Measurements from ENCODE around the gene CST8. TPM values are rescaled to one million over a fixed set of nuclear protein-coding genes. Genes with fewer than 3 reads are reported as not detected.

Gene CST8
- total RNA-seq, 2 experiments from 2014 or later: not detected

- no peak for DNase-seq
- H3K36me3 Mint-ChIP-seq (ENCODE audit: low read depth): no peaks in the 10 kb centered on the region
- no peak overlapping the region for H3K4me3 Mint-ChIP-seq
- CTCF ChIA-PET: no interaction called here
- peaks cover 5% of the 10 kb centered on the region for H3K27me3 Mint-ChIP-seq (ENCODE audit: low read depth)
- H3K4me1 Mint-ChIP-seq (ENCODE audit: low read depth): no peaks in the 10 kb centered on the region
- intact Hi-C loops (cut with micrococcal nuclease): no loop called here
- no peak overlapping the region for H3K27ac Mint-ChIP-seq
- H3K9me3 Mint-ChIP-seq: no peaks in the 10 kb centered on the region
Measured at GRCh38 chr20:23509247-23509913, 18.5 kb downstream of the CST8 start.

GRCh38 chr20:23510000-23510590 lies 19.2 kb downstream of the CST8 start:
- CTCF ChIA-PET: interaction anchor here (1.0 kb wide), 1 partner anchor 69 kb away, joined by 3 read pairs; no protein-coding TSS in a partner anchor
- intact Hi-C loops (cut with micrococcal nuclease): no loop called here
- Mint-ChIP-seq H3K4me3 (no peak overlapping the region), H3K36me3 (ENCODE audit: low read depth) (no peaks in the 10 kb centered on the region), H3K27me3 (ENCODE audit: low read depth) (peaks cover 5% of the 10 kb centered on the region), H3K27ac (no peak overlapping the region), H3K4me1 (ENCODE audit: low read depth) (no peaks in the 10 kb centered on the region), H3K9me3 (no peaks in the 10 kb centered on the region)
- DNase-seq: no peak

GRCh38 chr20:23513164-23513563 lies 22.2 kb downstream of the CST8 start:
- no peak overlapping the region for H3K4me3 Mint-ChIP-seq
- peaks cover 3% of the 10 kb centered on the region for H3K27me3 Mint-ChIP-seq (ENCODE audit: low read depth)
- no peaks in the 10 kb centered on the region for H3K36me3 Mint-ChIP-seq (ENCODE audit: low read depth)
- H3K27ac Mint-ChIP-seq: no peak overlapping the region
- intact Hi-C loops (cut with micrococcal nuclease): no loop called here
- DNase-seq: no peak
- no peaks in the 10 kb centered on the region for H3K4me1 Mint-ChIP-seq (ENCODE audit: low read depth)
- CTCF ChIA-PET: no interaction called here
- no peaks in the 10 kb centered on the region for H3K9me3 Mint-ChIP-seq

DNA sequence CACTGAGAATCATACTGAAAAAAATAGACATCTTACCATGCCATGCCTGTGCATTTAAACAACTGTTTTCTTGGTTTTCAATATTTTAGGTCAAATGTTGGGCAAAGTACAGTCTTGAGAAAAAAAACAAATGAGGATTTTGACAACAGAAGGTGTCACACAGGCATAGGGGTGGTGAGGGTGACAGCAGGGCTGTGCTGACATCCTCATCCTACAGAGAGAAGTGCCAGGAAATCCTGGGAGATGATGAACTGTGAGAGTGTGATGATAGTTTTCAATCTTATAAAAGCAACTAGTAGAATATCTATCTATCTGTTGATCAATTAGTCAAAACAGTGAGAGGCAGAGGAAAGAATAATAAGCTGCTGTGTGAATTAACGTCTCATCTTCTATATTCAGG lies 23.9 kb downstream of the CST8 start:
- Mint-ChIP-seq H3K27ac (no peak overlapping the region), H3K27me3 (ENCODE audit: low read depth) (no peaks in the 10 kb centered on the region), H3K36me3 (ENCODE audit: low read depth) (no peaks in the 10 kb centered on the region), H3K9me3 (no peaks in the 10 kb centered on the region), H3K4me3 (no peak overlapping the region), H3K4me1 (ENCODE audit: low read depth) (no peaks in the 10 kb centered on the region)
- DNase-seq: no peak
- intact Hi-C loops (cut with micrococcal nuclease): no loop called here
- CTCF ChIA-PET: no interaction called here

DNA sequence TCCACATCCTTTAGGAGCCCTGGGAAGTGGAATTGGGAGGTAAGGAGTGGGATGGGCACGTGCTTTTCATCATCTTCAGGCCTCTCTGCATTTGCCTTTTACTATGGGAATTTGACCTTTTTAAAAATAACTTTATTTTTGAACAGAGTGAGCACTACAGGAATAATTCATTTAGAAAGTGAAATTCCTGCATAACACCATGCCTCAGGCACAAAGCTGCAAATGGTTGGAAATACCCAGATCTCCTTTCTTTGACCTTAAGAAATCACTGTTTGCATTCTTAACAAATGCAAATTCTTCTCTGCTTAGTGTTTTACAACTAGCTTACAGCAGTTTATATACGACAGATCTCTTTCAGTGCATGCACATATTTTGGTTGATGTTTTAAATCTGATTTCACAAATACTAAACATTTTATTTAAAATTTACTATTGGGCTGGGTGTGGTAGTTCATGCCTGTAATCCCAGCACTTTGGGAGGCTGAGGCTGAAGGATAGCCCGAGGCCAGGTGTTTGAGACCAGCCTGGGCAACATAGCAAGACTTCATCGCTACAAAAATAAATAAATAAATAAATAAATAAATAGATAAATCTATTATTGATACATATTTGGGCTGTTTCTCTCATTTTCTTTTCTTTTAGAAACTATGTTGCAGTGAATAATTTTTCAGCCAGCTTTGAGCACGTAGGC lies 24.5 kb downstream of the CST8 start:
- Mint-ChIP-seq H3K27ac (no peak overlapping the region), H3K27me3 (ENCODE audit: low read depth) (no peaks in the 10 kb centered on the region), H3K4me1 (ENCODE audit: low read depth) (no peaks in the 10 kb centered on the region), H3K36me3 (ENCODE audit: low read depth) (no peaks in the 10 kb centered on the region), H3K4me3 (no peak overlapping the region), H3K9me3 (no peaks in the 10 kb centered on the region)
- intact Hi-C loops (cut with micrococcal nuclease): no loop called here
- CTCF ChIA-PET: no interaction called here
- no peak for DNase-seq

GRCh38 chr20:23517719-23518118 lies 26.8 kb downstream of the CST8 start:
- no peaks in the 10 kb centered on the region for H3K36me3 Mint-ChIP-seq (ENCODE audit: low read depth)
- CTCF ChIA-PET: no interaction called here
- no peak overlapping the region for H3K4me3 Mint-ChIP-seq
- H3K4me1 Mint-ChIP-seq (ENCODE audit: low read depth): no peaks in the 10 kb centered on the region
- H3K9me3 Mint-ChIP-seq: no peaks in the 10 kb centered on the region
- DNase-seq: no peak
- intact Hi-C loops (cut with micrococcal nuclease): no loop called here
- H3K27ac Mint-ChIP-seq: no peak overlapping the region
- H3K27me3 Mint-ChIP-seq (ENCODE audit: low read depth): no peaks in the 10 kb centered on the region

GRCh38 chr20:23519556-23519955 lies 28.6 kb downstream of the CST8 start:
- H3K4me3 Mint-ChIP-seq: no peak overlapping the region
- DNase-seq: no peak
- no peaks in the 10 kb centered on the region for H3K4me1 Mint-ChIP-seq (ENCODE audit: low read depth)
- H3K27ac Mint-ChIP-seq: no peak overlapping the region
- H3K27me3 Mint-ChIP-seq (ENCODE audit: low read depth): peaks cover 6% of the 10 kb centered on the region
- intact Hi-C loops (cut with micrococcal nuclease): no loop called here
- CTCF ChIA-PET: no interaction called here
- no peaks in the 10 kb centered on the region for H3K36me3 Mint-ChIP-seq (ENCODE audit: low read depth)
- no peaks in the 10 kb centered on the region for H3K9me3 Mint-ChIP-seq

GRCh38 chr20:23520185-23520584 lies 29.3 kb downstream of the CST8 start:
- Mint-ChIP-seq H3K4me1 (ENCODE audit: low read depth) (no peaks in the 10 kb centered on the region), H3K4me3 (no peak overlapping the region), H3K27ac (no peak overlapping the region), H3K27me3 (ENCODE audit: low read depth) (peaks cover 6% of the 10 kb centered on the region), H3K36me3 (ENCODE audit: low read depth) (no peaks in the 10 kb centered on the region), H3K9me3 (no peaks in the 10 kb centered on the region)
- intact Hi-C loops (cut with micrococcal nuclease): no loop called here
- DNase-seq: no peak
- CTCF ChIA-PET: no interaction called here

- H3K36me3 Mint-ChIP-seq (ENCODE audit: low read depth): peaks cover 1% of the 10 kb centered on the region
- H3K4me3 Mint-ChIP-seq: no peak overlapping the region
- CTCF ChIA-PET: interaction anchor here (0.7 kb wide), 1 partner anchor 764 kb away, joined by 5 read pairs; no protein-coding TSS in a partner anchor
- H3K4me1 Mint-ChIP-seq (ENCODE audit: low read depth): peaks cover 2% of the 10 kb centered on the region
- no peak overlapping the region for H3K27ac Mint-ChIP-seq
- DNase-seq: no peak
- H3K9me3 Mint-ChIP-seq: peaks cover 11% of the 10 kb centered on the region
- H3K27me3 Mint-ChIP-seq (ENCODE audit: low read depth): peaks cover 6% of the 10 kb centered on the region
- intact Hi-C loops (cut with micrococcal nuclease): no loop called here
Measured at GRCh38 chr20:23524146-23524545, 33.2 kb downstream of the CST8 start.

DNA sequence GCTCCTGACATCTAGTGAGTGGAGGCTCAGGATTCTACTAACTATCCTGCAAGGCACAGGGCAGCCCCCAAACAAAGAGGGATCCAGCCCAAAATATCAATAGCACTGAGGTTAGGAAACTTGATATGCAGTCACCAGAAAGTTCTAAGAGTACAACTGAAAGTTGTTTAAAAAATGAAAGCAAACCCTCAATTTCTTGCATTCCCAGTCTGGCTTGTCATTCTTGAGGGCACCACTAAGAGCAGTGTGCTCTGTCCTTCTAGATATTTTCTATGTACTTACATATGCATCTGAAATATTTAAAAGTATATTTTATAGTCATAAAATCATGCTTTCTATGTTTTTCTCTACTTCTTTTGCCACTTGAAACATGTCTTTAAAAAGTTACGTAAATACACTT lies 35.9 kb downstream of the CST8 start:
- Mint-ChIP-seq H3K27ac (no peak overlapping the region), H3K36me3 (ENCODE audit: low read depth) (peaks cover 1% of the 10 kb centered on the region), H3K9me3 (peaks cover 16% of the 10 kb centered on the region), H3K4me1 (ENCODE audit: low read depth) (peaks cover 6% of the 10 kb centered on the region), H3K4me3 (no peak overlapping the region), H3K27me3 (ENCODE audit: low read depth) (peaks cover 6% of the 10 kb centered on the region)
- CTCF ChIA-PET: no interaction called here
- DNase-seq: no peak
- intact Hi-C loops (cut with micrococcal nuclease): no loop called here

- no peak for DNase-seq
- intact Hi-C loops (cut with micrococcal nuclease): loop anchor here (1.0 kb wide), 1 partner anchor 32 kb away; no protein-coding TSS in a partner anchor
- Mint-ChIP-seq H3K27ac (no peak overlapping the region), H3K4me3 (no peak overlapping the region), H3K36me3 (ENCODE audit: low read depth) (peaks cover 1% of the 10 kb centered on the region), H3K27me3 (ENCODE audit: low read depth) (peaks cover 7% of the 10 kb centered on the region), H3K9me3 (peaks cover 16% of the 10 kb centered on the region), H3K4me1 (ENCODE audit: low read depth) (peaks cover 6% of the 10 kb centered on the region)
- CTCF ChIA-PET: no interaction called here
Measured at GRCh38 chr20:23528867-23529431, 38.0 kb downstream of the CST8 start.

DNA sequence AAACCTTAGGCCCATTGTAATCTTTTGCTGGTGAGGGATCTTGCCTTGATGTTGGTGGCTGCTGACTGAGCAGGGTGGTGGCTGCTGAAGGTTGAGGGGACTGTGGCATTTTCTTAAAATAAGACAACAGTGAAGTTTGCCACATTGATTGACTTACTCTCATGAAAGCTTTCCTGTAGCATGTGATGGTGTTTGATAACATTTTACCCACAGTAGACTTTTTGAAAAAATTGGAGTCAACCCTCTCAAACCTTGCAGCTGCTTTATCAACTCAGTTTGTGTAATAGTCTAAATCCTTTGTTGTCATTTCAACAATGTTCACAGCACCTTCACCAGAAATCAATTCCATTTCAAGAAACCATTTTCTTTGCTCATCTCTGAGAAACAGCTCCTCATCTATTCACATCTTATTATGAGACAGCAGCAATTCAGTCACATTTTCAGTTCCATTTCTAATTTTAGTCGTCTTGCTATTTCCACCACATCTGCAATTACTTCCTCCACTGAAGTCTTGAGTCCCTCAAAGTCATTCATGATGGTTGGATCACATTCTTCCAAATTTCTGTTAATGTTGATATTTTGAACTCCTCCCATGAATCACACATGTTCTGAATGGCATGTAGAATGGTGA lies 40.1 kb downstream of the CST8 start:
- no peak overlapping the region for H3K27ac Mint-ChIP-seq
- intact Hi-C loops (cut with micrococcal nuclease): no loop called here
- peaks cover 6% of the 10 kb centered on the region for H3K27me3 Mint-ChIP-seq (ENCODE audit: low read depth)
- CTCF ChIA-PET: no interaction called here
- no peak for DNase-seq
- no peak overlapping the region for H3K4me3 Mint-ChIP-seq
- H3K9me3 Mint-ChIP-seq: peaks cover 16% of the 10 kb centered on the region
- peaks cover 6% of the 10 kb centered on the region for H3K4me1 Mint-ChIP-seq (ENCODE audit: low read depth)
- H3K36me3 Mint-ChIP-seq (ENCODE audit: low read depth): peaks cover 1% of the 10 kb centered on the region

Measured in activated naive CD4-positive, alpha-beta T cell treated with anti-CD3 and anti-CD28 coated beads for 36 hours (primary cell).